Ovary (tissue), 9 donors: ENCODE results near the gene ITGA3. TPM values are rescaled to one million over a fixed set of nuclear protein-coding genes. Genes with fewer than 3 reads are reported as not detected.

Experiments
- DNase-seq, 5 donors: peaks; one replicate each; pipeline ENCODE4 v3.0.0-alpha.2; 2019 to 2020
- H3K27ac ChIP-seq, 2 donors: fragments of 200-600 bp; one replicate each; pipeline versions ENCODE4 v1.5.1 to v1.8.0; 2019 to 2022
- H3K27me3 ChIP-seq: fragments of 200-600 bp; one replicate; pipeline ENCODE4 v1.8.0; 2022
- H3K36me3 ChIP-seq: fragments of 200-600 bp; sonication (generic); one replicate; pipeline ENCODE4 v1.5.1; 2019
- H3K4me1 ChIP-seq: one replicate; pipeline ENCODE4 v1.8.1; 2013; ENCODE audit warnings: mild to moderate bottlenecking, moderate library complexity; ENCODE audit not compliant: insufficient read depth
- H3K4me3 ChIP-seq: fragments of 200-600 bp; sonication (generic); one replicate; pipeline ENCODE4 v1.5.1; 2017
- H3K9me3 ChIP-seq, 2 donors: fragments of 200-600 bp in 1 of 2; sonication (generic) in 1 of 2; one replicate each; pipeline versions ENCODE4 v1.5.1 to v1.8.1; 2013 to 2019; ENCODE audit warnings: mild to moderate bottlenecking in 1 of 2, moderate library complexity in 1 of 2
- CTCF ChIP-seq, 3 donors: fragments of 450-650 bp in 2 of 3; fragments of 200-600 bp in 1 of 3; IDR thresholded peaks; one replicate each; pipeline versions ENCODE4 v1.5.1 to v1.8.0; 2016 to 2022; ENCODE audit warnings: antibody characterized with exemption in 3 of 3, mild to moderate bottlenecking in 1 of 3
- EP300 ChIP-seq: sonication (generic); formaldehyde crosslinking; IDR thresholded peaks from one replicate; pipeline ENCODE4 v1.6.1; 2017; ENCODE audit warnings: antibody characterized with exemption
- POLR2A ChIP-seq: fragments of 450-650 bp; IDR thresholded peaks from one replicate; pipeline ENCODE4 v1.6.1; 2017; ENCODE audit warnings: antibody characterized with exemption, mild to moderate bottlenecking, moderate library complexity
- WGBS, 3 donors: extraction: QIAGEN DNeasy Blood & Tissue Kit in 1 of 3; methylation state at CpG; one replicate each; pipeline versions ENCODE4 v1.1.5 to v1.1.7; 2013 to 2017; 5-methylcytosine and 5-hydroxymethylcytosine counted together
- intact Hi-C, 4 donors: fragments of 100-400 bp; cut with DNase I; formaldehyde crosslinking; loops; one replicate each; pipeline versions ENCODE4 v1.11.0 to v1.15.1; 2022 to 2023
- polyA plus RNA-seq, 2 donors: library from polyadenylated mRNA; stranded (reverse); fragments of 200-250 nt in 1 of 2; fragments of 350-450 nt in 1 of 2; fragmentation: Illumina TruSeq in 1 of 2; extraction: RNeasy Lipid Tissue Mini Kit (QIAGEN cat#74804) in 1 of 2; gene quantifications; one replicate each; pipeline ENCODE4 v1.2.3, GENCODE V29; 2013 to 2014
- total RNA-seq, 7 donors: library from RNA; depleted of rRNA in 2 of 7; stranded (reverse); fragments of >200 nt in 2 of 7; fragmentation: NEBNext Ultra II Directional in 3 of 7; extraction: Animal tissue kit (Norgen Biotek cat#: 25700) in 3 of 7; gene quantifications; one replicate each; pipeline versions ENCODE4 v1.1.0 to v1.2.4, GENCODE V29; 2016 to 2023
- donor health status: DM: no; HTN: no; CAD: no; lungs with moderate emphysema.
- donor health status: DM: no; HTN: no; CAD: no.
- donor health status: Bipolar disorder and iron deficiency.
- donor health status: DM: yes; HTN: yes; CAD: no.
- donor health status: DM: no; HTN: no; CAD: no.
- donor health status: DM: yes; HTN: yes; CAD: no.

ITGA3 gene
- total and polyA plus RNA-seq, 9 donors: 23.6 to 132 (median 34.2) TPM

GRCh38 chr17:50047488-50048126, 8.3 kb upstream of the ITGA3 start:
- no peak overlapping the region for H3K4me3 ChIP-seq
- H3K27ac ChIP-seq: no peak overlapping the region
- WGBS, 3 donors: 68 to 72% (median 71%) methylated on average over 9 of the region's 9 CpGs
- no peaks in the 10 kb centered on the region for H3K27me3 ChIP-seq
- H3K9me3 ChIP-seq: no peaks in the 10 kb centered on the region
- TF ChIP-seq CTCF (IDR thresholded peaks at IDR 0.05) (no peak), EP300 (no peak), POLR2A (no peak)
- peak in 2 of 5 donors; percentile 12 to 13 for DNase-seq
- H3K36me3 ChIP-seq: no peaks in the 10 kb centered on the region
- intact Hi-C loops: no loop called here
- peaks cover 1% of the 10 kb centered on the region for H3K4me1 ChIP-seq

- DNase-seq: peak in 1 of 5 donors; percentile 11
- H3K27me3 ChIP-seq: no peaks in the 10 kb centered on the region
- H3K9me3 ChIP-seq: no peaks in the 10 kb centered on the region
- 87 to 92% (median 91%) methylated on average over 17 of the region's 17 CpGs for WGBS, 3 donors
- H3K4me3 ChIP-seq: no peak overlapping the region
- intact Hi-C loops: no loop called here
- no peaks in the 10 kb centered on the region for H3K36me3 ChIP-seq
- TF ChIP-seq EP300 (no peak), CTCF (IDR thresholded peaks at IDR 0.05) (no peak), POLR2A (no peak)
- no peak overlapping the region for H3K27ac ChIP-seq
- H3K4me1 ChIP-seq: peaks cover 2% of the 10 kb centered on the region
These were observed 7.7 kb upstream of the ITGA3 start for GRCh38 chr17:50048146-50048720.

- intact Hi-C loops: no loop called here
- no peaks in the 10 kb centered on the region for H3K9me3 ChIP-seq
- DNase-seq: no peak
- H3K4me1 ChIP-seq: peaks cover 3% of the 10 kb centered on the region
- WGBS, 3 donors: 70 to 74% (median 74%) methylated on average over 4 of the region's 4 CpGs
- no peak overlapping the region for H3K4me3 ChIP-seq
- TF ChIP-seq CTCF (IDR thresholded peaks at IDR 0.05) (no peak), POLR2A (no peak)
- H3K27ac ChIP-seq: no peak overlapping the region
- H3K36me3 ChIP-seq: no peaks in the 10 kb centered on the region
- H3K27me3 ChIP-seq: no peaks in the 10 kb centered on the region
These were observed 6.9 kb upstream of the ITGA3 start for GRCh38 chr17:50048988-50049387.

GRCh38 chr17:50049636-50050035, 6.3 kb upstream of the ITGA3 start:
- TF ChIP-seq EP300 (no peak), CTCF (IDR thresholded peaks at IDR 0.05) (no peak), POLR2A (no peak)
- no peak overlapping the region for H3K27ac ChIP-seq
- DNase-seq: no peak
- intact Hi-C loops: no loop called here
- H3K4me3 ChIP-seq: no peak overlapping the region
- no peaks in the 10 kb centered on the region for H3K36me3 ChIP-seq
- no peaks in the 10 kb centered on the region for H3K9me3 ChIP-seq
- WGBS, 3 donors: 73 to 89% (median 81%) methylated on average over 3 of the region's 3 CpGs
- peaks cover 3% of the 10 kb centered on the region for H3K4me1 ChIP-seq
- no peaks in the 10 kb centered on the region for H3K27me3 ChIP-seq
